Transverse colon (tissue), 4 donors: Measurements from ENCODE around the gene MTSS2.

ENCODE experiments used
- CTCF ChIP-seq, 5 experiments: fragments of 200-600 bp in 3 of 5; fragments of 450-650 bp in 2 of 5; sonication (generic) in 3 of 5; IDR thresholded peaks; 1 replicate in 2 of 5; 2 replicates in 3 of 5; pipeline ENCODE4 v1.5.1; 2016 to 2017; ENCODE audit warnings: antibody characterized with exemption in 5 of 5, inconsistent platforms in 3 of 5, mild to moderate bottlenecking in 2 of 5, moderate library complexity in 1 of 5
- POLR2A ChIP-seq: fragments of 450-650 bp; IDR thresholded peaks from one replicate; pipeline ENCODE4 v1.6.1; 2016; ENCODE audit warnings: antibody characterized with exemption, mild to moderate bottlenecking, moderate library complexity
- POLR2AphosphoS5 ChIP-seq, 3 donors: sonication (generic); formaldehyde crosslinking; IDR thresholded peaks; one replicate each; pipeline ENCODE4 v1.6.1; 2016; ENCODE audit warnings: antibody characterized with exemption in 3 of 3

- TF ChIP-seq CTCF (IDR thresholded peaks at IDR 0.05) = no peak
- TF ChIP-seq POLR2AphosphoS5 (IDR thresholded peaks at IDR 0.05) = no peak
- TF ChIP-seq POLR2A = no peak
Measured at GRCh38 chr16:70684146-70685060, 1.4 kb downstream of the MTSS2 start.
